GM06990 (cell line): ENCODE results near the gene C6orf136.

Source experiments
- DNase-seq: peaks from one replicate; pipeline ENCODE4 v3.0.0-alpha.2; 2011; ENCODE audit not compliant: insufficient read length; ENCODE audit errors: extremely low read depth
- H3K27me3 ChIP-seq: replicated peaks from 2 replicates; pipeline ENCODE4 v1.6.0; 2011; ENCODE audit warnings: low read length; ENCODE audit not compliant: control insufficient read depth, insufficient read depth
- H3K36me3 ChIP-seq: 2 replicates; pipeline ENCODE4 v1.5.1; 2011; ENCODE audit warnings: low read length; ENCODE audit not compliant: control insufficient read depth, insufficient read depth
- H3K4me3 ChIP-seq: replicated peaks from 2 replicates; pipeline ENCODE4 v1.5.1; 2011; ENCODE audit warnings: low read depth, mild to moderate bottlenecking, control low read depth, low read length
- TF ChIP-seq, protein P1 (sequence below): IDR thresholded peaks from 2 replicates; pipeline ENCODE4 v1.5.1; 2011; ENCODE audit warnings: low read length, control low read depth, mild to moderate bottlenecking, inconsistent platforms; ENCODE audit not compliant: insufficient read depth, poor library complexity, severe bottlenecking

The C6orf136 gene

DNA sequence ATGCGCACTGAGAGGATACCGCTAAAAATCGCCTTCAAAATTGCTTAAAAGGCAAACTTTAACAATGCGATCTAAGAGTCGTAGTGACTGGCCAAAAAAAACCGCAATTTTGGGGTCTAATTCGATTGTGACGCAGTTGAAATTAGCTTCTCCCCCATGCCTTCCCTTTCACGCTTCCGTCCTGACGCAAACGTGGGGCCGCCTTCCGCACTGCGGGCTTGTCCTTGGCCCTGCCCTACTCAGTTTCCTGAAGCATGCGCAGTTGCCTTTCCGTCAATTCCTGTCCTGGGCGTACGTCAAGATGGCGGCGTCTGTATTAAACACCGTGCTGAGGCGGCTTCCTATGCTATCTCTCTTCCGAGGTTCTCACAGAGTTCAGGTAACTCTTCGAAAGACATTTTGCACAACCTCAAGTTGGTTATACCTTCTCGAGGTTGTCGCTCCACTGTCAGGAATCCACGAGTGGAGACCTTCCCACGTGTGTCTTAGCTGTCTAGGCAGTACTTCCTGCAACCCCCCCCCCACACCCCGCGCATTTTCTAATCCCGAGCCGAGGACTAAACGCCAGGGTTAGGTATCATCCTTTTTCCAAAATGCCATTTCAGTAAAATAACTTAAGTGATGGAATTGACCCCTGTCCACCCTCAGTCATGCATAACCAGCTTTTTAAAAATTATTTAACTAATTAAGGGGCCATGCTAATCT lies 29.2 kb upstream of the C6orf136 start, which contains the start of gene MRPS18B:
Gene MRPS18B (plus strand): TSS at position 276 of the 705 bp plus-strand sequence. CDS start 26 bp downstream, at position 302.
- peak; percentile 90 for DNase-seq
- no peaks in the 10 kb centered on the region for H3K27me3 ChIP-seq
- H3K4me3 ChIP-seq, result peak within 1 kb of the TSS; percentile 97
- H3K36me3 ChIP-seq, result peaks cover 13% of the 10 kb centered on the region
- TF ChIP-seq, protein P1, sequence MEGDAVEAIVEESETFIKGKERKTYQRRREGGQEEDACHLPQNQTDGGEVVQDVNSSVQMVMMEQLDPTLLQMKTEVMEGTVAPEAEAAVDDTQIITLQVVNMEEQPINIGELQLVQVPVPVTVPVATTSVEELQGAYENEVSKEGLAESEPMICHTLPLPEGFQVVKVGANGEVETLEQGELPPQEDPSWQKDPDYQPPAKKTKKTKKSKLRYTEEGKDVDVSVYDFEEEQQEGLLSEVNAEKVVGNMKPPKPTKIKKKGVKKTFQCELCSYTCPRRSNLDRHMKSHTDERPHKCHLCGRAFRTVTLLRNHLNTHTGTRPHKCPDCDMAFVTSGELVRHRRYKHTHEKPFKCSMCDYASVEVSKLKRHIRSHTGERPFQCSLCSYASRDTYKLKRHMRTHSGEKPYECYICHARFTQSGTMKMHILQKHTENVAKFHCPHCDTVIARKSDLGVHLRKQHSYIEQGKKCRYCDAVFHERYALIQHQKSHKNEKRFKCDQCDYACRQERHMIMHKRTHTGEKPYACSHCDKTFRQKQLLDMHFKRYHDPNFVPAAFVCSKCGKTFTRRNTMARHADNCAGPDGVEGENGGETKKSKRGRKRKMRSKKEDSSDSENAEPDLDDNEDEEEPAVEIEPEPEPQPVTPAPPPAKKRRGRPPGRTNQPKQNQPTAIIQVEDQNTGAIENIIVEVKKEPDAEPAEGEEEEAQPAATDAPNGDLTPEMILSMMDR, result no peak

DNA sequence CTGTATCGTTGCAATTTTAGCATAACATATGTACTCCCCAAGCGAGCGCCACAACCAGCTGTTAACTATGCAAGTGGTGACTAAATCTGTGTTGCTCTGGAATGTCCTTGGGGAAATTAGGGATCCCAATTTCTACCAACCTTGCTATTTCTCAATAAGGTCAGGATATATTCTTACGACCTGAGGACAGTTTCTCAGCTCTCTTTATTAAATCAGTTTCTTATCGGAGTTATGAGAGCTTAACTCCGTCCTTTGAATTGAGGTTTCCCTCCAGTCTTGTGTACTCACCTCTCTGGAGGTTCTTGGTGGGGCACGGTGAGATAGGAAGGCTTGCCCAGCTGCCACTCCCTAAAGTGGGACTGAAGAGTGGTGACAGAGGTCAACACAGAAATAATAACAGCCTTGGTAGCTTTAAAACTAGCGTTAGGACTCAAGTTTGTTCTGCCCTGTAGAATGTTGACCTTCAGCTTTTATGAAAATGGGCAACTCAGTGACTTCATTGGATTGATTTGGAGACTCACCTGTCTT lies 28.6 kb upstream of the C6orf136 start:
- H3K27me3 ChIP-seq, result no peaks in the 10 kb centered on the region
- DNase-seq, result no peak
- peaks cover 16% of the 10 kb centered on the region for H3K36me3 ChIP-seq
- TF ChIP-seq, protein P1, result no peak
- H3K4me3 ChIP-seq, result peak overlapping the region; percentile 84

DNA sequence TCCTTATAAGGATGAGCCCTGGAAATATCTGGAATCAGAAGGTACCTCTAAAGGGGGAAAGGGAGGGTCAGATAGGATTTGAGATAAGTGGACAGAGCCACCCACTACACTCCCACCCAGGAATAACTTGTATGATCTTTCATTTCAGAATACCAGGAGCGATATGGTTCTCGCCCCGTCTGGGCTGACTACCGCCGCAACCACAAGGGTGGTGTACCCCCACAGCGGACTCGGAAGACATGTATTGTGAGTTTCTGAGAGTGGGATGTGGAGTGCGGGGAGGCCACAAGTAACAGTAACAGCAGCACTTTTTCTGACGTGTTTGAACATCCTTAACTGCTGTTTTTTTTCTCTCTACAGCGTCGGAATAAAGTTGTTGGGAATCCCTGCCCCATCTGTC lies 27.4 kb upstream of the C6orf136 start:
- H3K4me3 ChIP-seq, result no peak overlapping the region
- H3K36me3 ChIP-seq, result peaks cover 17% of the 10 kb centered on the region
- TF ChIP-seq, protein P1, result no peak
- DNase-seq, result no peak
- no peaks in the 10 kb centered on the region for H3K27me3 ChIP-seq

DNA sequence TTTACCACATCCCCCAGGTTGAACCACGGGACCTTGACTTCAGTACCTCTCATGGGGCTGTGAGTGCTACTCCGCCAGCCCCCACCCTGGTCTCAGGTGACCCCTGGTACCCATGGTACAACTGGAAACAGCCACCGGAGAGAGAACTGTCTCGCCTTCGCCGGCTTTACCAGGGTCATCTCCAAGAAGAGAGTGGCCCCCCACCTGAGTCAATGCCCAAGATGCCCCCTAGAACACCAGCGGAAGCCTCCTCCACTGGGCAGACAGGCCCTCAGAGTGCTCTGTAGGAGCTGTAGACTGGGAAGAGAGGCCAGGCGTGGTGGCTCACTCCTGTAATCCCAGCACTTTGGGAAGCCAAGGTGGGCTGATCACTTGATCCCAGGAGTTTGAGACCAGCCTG lies 21.4 kb upstream of the C6orf136 start:
- TF ChIP-seq, protein P1, result no peak
- DNase-seq, result no peak
- peaks cover 11% of the 10 kb centered on the region for H3K36me3 ChIP-seq

DNA sequence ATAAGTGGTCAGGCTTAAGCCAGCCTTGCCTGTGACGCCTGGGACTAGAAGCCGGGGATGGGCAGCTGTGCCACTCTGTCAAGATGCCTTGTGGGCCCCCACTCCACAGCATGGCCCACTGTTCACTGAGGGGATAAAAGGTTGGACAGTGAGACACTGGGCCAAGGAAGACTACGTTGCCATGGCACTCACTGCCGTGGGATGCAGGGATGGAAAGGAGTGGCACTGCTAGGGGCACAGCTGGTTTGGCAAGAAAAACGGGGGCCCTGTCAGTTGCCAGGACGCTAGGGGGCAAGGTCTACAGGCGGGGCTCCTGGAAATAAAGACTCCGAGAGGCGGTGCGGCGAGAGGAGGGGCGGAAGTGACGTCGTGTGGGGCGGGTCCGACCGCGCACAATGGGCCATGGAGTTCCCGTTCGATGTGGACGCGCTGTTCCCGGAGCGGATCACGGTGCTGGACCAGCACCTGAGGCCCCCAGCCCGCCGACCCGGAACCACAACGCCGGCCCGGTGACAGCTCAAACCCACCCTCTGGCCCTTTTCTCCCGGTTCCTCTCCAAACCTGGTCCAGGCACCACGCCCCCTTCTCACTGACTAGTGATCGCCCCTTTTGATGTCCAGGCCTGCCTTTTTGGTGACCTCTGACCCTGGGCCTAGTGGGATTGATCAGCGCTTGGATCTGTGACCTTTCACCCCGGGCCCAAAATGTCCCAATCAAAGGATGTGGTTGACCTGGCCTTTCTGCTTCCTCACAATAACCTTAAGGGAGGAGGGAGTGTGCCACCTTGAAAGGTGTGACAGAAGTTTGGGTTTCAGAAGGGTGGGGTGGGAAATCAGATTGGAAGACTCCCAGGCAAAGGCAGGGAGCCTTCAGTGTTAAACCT lies 20.2 kb upstream of the C6orf136 start, which contains the start of gene ATAT1:
Gene ATAT1 (plus strand): TSS at position 391 of the 883 bp plus-strand sequence.
- Histone ChIP-seq H3K27me3 (no peaks in the 10 kb centered on the region), H3K36me3 (peaks cover 11% of the 10 kb centered on the region), H3K4me3 (peak within 1 kb of the TSS; percentile 73)
- TF ChIP-seq, protein P1, result peak; percentile 55
- peak; percentile 84 for DNase-seq

More for the DNA sequence above, 21.4 kb upstream of the C6orf136 start:
- Histone ChIP-seq H3K27me3 (no peaks in the 10 kb centered on the region), H3K4me3 (no peak overlapping the region)
